GM18507 (cell line): ENCODE results near the gene ZNF292.
"Not testable (repeated sequence)": the region's sequence is repeated elsewhere in the genome, so short reads cannot be mapped to it uniquely, and the experiment has no call there.

Experiments
- DNase-seq: peaks from one replicate; pipeline ENCODE4 v3.0.0; 2011; ENCODE audit warnings: low read depth; ENCODE audit not compliant: insufficient read length; ENCODE audit errors: extremely low spot score
- FAIRE-seq: peaks from 2 replicates; lab custom pipeline; 2011; peaks lifted over from hg19 to GRCh38; lab: Jason Lieb, UNC

Gene ZNF292

GRCh38 chr6:87200469-87201175 lies 45.3 kb downstream of the ZNF292 start:
- DNase-seq (no peak), FAIRE-seq (no peak)

- FAIRE-seq (no peak), DNase-seq (no peak)
Observed at GRCh38 chr6:87203448-87204023, 48.2 kb downstream of the ZNF292 start.

DNA sequence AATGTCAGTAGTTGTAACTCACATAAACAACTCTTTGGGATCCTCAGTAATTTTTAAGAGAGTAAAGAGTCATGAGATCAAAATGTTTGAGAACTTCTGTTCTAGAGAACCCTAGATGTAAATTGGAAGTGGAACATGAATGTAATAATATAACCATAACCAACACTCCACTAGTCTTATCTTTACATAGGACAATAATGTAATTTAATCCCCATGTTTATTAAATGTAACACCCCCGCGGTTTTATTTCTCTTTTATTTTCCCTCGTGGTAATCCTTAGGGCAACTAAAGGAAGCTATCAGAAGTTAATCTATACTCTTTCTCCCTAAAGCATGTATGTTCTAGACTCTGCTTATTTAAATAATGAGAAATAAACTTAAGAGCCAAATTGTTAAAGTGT lies 54.4 kb downstream of the ZNF292 start:
- FAIRE-seq: no peak
- DNase-seq: no peak

DNA sequence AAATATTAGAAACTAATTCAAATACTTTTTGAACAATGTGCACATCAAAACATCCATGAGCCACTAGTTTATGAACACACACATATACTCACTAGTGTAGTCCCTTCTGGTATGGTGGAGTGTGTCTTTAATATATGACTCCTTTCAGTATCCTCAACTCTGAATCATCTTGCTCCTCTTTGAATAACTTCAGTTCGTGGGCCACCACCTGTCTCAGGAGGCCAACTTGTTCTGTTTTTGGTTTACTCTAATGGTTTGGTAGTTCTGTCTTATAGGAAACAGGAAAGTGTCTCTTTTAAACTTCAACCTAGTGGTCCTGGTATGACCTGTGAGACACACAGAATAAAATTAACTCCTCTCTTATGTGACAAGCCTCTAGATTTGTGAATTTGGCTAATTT lies 55.6 kb downstream of the ZNF292 start:
- FAIRE-seq: peak; percentile 95
- DNase-seq: peak; percentile 30

- FAIRE-seq (no peak), DNase-seq (no peak)
Observed at GRCh38 chr6:87212596-87212995, 57.2 kb downstream of the ZNF292 start.

GRCh38 chr6:87213364-87213763 lies 58.0 kb downstream of the ZNF292 start:
- DNase-seq (no peak), FAIRE-seq (no peak)

DNA sequence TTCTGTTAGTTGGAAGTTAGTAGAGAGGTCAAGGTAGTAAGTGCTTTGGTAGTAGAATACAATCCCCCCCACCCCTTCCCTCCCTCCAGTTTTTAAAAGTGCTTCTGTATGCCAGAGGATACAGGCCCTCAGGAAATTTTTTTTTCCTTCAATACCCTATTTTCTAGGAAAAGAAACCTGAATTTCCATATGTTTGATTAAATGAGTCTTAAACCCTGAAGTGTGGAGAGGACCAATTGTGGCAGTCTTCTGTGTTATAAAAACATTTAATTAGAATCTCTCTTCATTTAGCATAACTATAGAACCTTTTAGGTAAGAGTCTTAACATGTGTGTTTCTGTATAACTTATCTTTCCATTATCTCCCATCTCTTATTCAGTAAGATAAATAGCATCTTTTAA lies 59.5 kb downstream of the ZNF292 start:
- no peak for DNase-seq
- FAIRE-seq: no peak

- DNase-seq: no peak
- no peak for FAIRE-seq
Observed at GRCh38 chr6:87220997-87221396, 65.6 kb downstream of the ZNF292 start.

DNA sequence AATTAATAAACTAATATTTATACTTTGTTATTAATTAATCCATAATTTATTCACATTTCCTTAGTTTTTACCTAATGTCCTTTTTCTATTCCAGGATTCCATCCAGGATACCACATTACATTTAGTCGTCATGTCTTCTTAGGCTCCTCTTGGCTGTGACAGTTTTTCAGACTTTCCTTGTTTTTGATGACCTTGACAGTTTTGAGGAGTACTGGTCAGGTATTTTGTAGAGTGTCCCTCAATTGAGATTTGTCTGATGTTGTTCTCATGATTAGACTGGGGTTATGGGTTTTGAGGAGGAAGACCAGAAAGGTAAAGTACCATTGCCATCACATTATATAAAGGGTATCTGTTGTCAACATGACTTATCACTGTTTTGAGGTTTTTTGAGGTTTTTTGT lies 67.3 kb downstream of the ZNF292 start:
- FAIRE-seq (no peak), DNase-seq (no peak)

GRCh38 chr6:87224971-87225370 lies 69.6 kb downstream of the ZNF292 start:
- FAIRE-seq: no peak
- no peak for DNase-seq

- no peak for FAIRE-seq
- DNase-seq: no peak
Observed at GRCh38 chr6:87225511-87225910, 70.1 kb downstream of the ZNF292 start.

DNA sequence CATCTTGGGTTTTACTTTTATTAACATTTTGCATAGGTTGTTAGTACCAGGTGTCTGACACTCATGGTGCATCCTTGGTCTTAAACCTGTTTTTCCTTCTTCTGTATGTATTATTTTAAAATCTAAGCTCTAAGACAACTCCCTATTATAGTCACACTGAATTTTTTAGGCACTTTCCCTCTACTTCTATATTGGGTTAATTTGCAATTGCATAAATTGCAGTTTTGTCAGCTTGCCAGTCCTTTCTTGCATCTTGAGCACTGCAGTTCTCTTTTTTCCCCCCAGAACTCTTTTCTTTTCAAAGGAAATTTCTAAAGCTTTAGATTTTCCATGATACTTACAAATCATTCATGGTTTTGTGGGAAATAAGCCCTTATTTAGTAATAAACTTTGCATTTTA lies 70.6 kb downstream of the ZNF292 start:
- FAIRE-seq: no peak
- no peak for DNase-seq

DNA sequence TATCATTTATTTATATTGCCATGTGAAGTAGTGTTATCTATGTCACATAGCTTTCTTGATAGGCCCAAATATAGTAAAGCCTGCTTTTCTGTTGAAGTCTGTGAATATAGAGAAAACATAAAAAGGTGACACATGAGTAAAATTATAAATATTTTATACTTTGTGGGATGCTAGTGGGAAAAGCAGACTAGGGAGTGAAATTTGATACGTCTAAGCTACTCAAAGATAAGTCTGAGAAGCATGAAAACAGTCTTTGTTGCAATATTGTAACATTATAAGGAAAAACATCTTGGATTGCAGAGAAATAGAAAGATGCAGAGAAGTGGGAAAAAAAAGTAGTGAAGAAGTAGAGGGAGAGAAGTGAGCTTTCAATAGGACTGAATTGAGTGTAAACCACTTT lies 75.4 kb downstream of the ZNF292 start:
- FAIRE-seq: no peak
- DNase-seq: no peak

DNA sequence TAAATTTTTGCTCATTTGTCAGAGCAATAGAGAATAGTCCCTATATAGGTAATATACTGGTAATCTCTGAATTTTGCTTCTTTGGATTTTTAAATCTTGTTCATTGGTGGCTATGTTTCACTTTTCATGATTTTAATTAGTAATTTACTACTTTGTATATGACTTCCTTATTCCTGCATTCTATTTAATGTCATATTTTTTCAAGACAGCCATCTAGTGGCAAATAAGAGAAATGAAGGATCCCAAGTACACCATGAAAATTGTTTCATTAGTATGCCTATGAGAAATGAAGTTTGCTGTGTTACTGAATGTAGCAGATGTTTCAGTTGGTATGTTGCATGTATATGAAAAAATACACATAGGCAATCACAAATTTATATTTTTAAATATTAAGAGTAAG lies 82.4 kb downstream of the ZNF292 start:
- peak; percentile 59 for FAIRE-seq
- no peak for DNase-seq

GRCh38 chr6:87239098-87239635 lies 83.8 kb downstream of the ZNF292 start:
- not testable (repeated sequence) for DNase-seq, FAIRE-seq

- FAIRE-seq: no peak
- DNase-seq: no peak
Observed at GRCh38 chr6:87241304-87241703, 85.9 kb downstream of the ZNF292 start.

DNA sequence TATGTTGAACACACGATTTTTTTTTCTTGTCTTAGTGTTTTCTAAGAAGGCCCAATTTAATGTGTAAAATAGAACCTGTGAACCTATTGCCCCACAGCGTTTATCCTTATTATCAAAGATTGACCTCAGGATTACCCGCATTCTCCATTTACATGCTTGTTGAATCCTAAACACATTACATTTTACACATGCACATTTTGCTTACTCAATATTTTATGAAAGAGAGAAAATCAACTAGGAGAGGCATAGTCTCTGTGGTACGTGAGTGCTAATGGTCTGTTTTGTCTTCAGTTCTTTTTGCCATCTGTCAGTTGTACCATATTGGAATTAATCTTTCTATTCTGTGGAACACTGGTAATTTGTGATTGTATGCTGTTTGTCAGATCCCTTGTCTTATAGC lies 86.9 kb downstream of the ZNF292 start:
- DNase-seq (no peak), FAIRE-seq (no peak)

GRCh38 chr6:87243812-87244211 lies 88.4 kb downstream of the ZNF292 start:
- peak; percentile 77 for FAIRE-seq
- no peak for DNase-seq

DNA sequence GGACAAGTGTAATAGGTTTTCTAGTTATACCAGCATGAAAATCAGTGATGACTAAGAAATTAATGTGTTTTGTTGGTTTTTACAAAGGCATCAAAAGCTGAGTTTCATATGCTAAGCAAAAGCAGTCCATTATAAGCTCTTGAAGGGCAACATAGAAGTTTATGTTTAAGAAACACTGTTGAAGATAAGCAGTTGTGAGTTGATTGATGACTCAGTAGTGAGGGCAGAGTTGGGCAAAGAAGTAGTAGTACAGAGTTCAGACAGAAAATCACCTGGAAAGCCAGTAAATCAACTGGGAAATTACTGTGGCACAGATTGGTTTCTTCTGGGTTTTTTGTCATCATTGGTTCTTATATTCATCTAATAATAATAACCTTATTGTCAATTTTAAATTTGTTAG lies 89.0 kb downstream of the ZNF292 start:
- peak; percentile 12 for FAIRE-seq
- DNase-seq: no peak

GRCh38 chr6:87250019-87250418 lies 94.7 kb downstream of the ZNF292 start:
- FAIRE-seq (no peak), DNase-seq (no peak)

GRCh38 chr6:87251225-87251624 lies 95.9 kb downstream of the ZNF292 start:
- no peak for DNase-seq
- FAIRE-seq: peak; percentile 74
